K562 (cell line): ENCODE results near the gene CYP51A1. TPM values are rescaled to one million over a fixed set of nuclear protein-coding genes. Genes with fewer than 3 reads are reported as not detected.

ENCODE experiments used
- ATAC-seq: fragments of 200-7000 bp; cut with Tn5 transposase; 3 replicates; pipeline ENCODE4 v1.9.1; 2020; ENCODE audit warnings: moderate library complexity
- BruUV-seq: library from RNA; stranded (reverse); fragments of 400-500 nt; replicated peaks from 2 replicates; lab custom pipeline; 2021; lab: Mats Ljungman, UMichigan
- CTCF ChIA-PET: fragments of 300-600 bp; formaldehyde crosslinking; extraction: SDS; loops from one replicate; lab custom pipeline; 2021; ENCODE audit warnings: low intra/inter-chr PET ratio; lab: Yijun Ruan, JAX
- POLR2A ChIA-PET: fragments of 300-600, 350-650 bp; sonication (Branson Sonifier 250); formaldehyde crosslinking; extraction: SDS; loops from one replicate; lab custom pipeline; 2021; ENCODE audit warnings: antibody characterized with exemption, inconsistent platforms; lab: Yijun Ruan, JAX
- DNase-seq, 4 experiments: peaks; one replicate each; pipeline versions ENCODE4 v3.0.0 to v3.0.0-alpha.2; 2011 to 2018; ENCODE audit warnings: low spot score in 3 of 4, mixed read lengths in 3 of 4; ENCODE audit errors: extremely low read depth in 1 of 4
- FAIRE-seq: peaks from 2 replicates; lab custom pipeline; 2011; peaks lifted over from hg19 to GRCh38; lab: Jason Lieb, UNC
- H2AFZ ChIP-seq: 2 replicates; pipeline ENCODE4 v1.6.0; 2011; ENCODE audit warnings: low read depth, low read length, control low read depth, inconsistent platforms
- H3K27ac ChIP-seq: fragments of 200-600 bp; 3 replicates; pipeline ENCODE4 v1.8.0; 2011; ENCODE audit warnings: low read depth, mild to moderate bottlenecking, control low read depth, inconsistent platforms, low read length, moderate library complexity, mixed read lengths; ENCODE audit errors: extremely low read depth
- H3K27me3 ChIP-seq, 2 experiments: fragments of 300-600 bp in 1 of 2; 2 replicates in 1 of 2; 3 replicates in 1 of 2; pipeline versions ENCODE4 v1.6.0 to v1.8.0; 2011; ENCODE audit warnings: inconsistent platforms in 2 of 2, low read length in 2 of 2, mild to moderate bottlenecking in 1 of 2, mixed read lengths in 1 of 2, moderate library complexity in 1 of 2; ENCODE audit not compliant: control insufficient read depth in 2 of 2, insufficient read depth in 2 of 2
- H3K36me3 ChIP-seq: fragments of 300-600 bp; 3 replicates; pipeline ENCODE4 v1.8.0; 2011; ENCODE audit warnings: mild to moderate bottlenecking, low read length, inconsistent platforms; ENCODE audit not compliant: control insufficient read depth, insufficient read depth
- H3K4me1 ChIP-seq, 2 experiments: fragments of 200-600 bp in 1 of 2; replicated peaks in 1 of 2; 2 replicates in 1 of 2; 3 replicates in 1 of 2; pipeline versions ENCODE4 v1.5.1 to v1.8.0; 2011; ENCODE audit warnings: inconsistent platforms in 2 of 2, low read length in 2 of 2, mild to moderate bottlenecking in 1 of 2, mixed read lengths in 1 of 2, moderate library complexity in 1 of 2; ENCODE audit not compliant: control insufficient read depth in 2 of 2, insufficient read depth in 2 of 2
- H3K4me2 ChIP-seq: 2 replicates; pipeline ENCODE4 v1.6.1; 2011; ENCODE audit warnings: low read length, control low read depth, inconsistent platforms, mixed read lengths; ENCODE audit not compliant: insufficient read depth
- H3K4me3 ChIP-seq: fragments of 200-600 bp; sonication (generic), shearing (Covaris generic); 2 replicates; pipeline ENCODE4 v1.5.1; 2016; ENCODE audit warnings: control low read depth, inconsistent platforms
- H3K79me2 ChIP-seq: fragments of 200-600 bp; 3 replicates; pipeline ENCODE4 v1.8.0; 2011; ENCODE audit warnings: low read length, inconsistent platforms; ENCODE audit not compliant: control insufficient read depth, insufficient read depth
- H3K9ac ChIP-seq, 2 experiments: 2 replicates each; pipeline versions ENCODE4 v1.6.0 to v1.6.1; 2011; ENCODE audit warnings: low read depth in 2 of 2, low read length in 2 of 2, control low read depth in 1 of 2, inconsistent platforms in 1 of 2, mild to moderate bottlenecking in 1 of 2, mixed read lengths in 1 of 2; ENCODE audit not compliant: insufficient read depth in 1 of 2
- H3K9me1 ChIP-seq: one replicate; pipeline ENCODE4 v1.6.0; 2011; ENCODE audit warnings: inconsistent platforms, mild to moderate bottlenecking, low read length, moderate library complexity; ENCODE audit not compliant: control insufficient read depth, insufficient read depth
- H3K9me3 ChIP-seq: replicated peaks from 2 replicates; pipeline ENCODE4 v1.5.1; 2011; ENCODE audit warnings: low read depth, low read length, inconsistent platforms; ENCODE audit not compliant: control insufficient read depth, insufficient read depth
- H4K20me1 ChIP-seq: replicated peaks from 2 replicates; pipeline ENCODE4 v1.6.1; 2011; ENCODE audit warnings: low read length, inconsistent platforms, mixed read lengths; ENCODE audit not compliant: control insufficient read depth, insufficient read depth
- HDGF ChIP-seq: fragments of 450-650 bp; IDR thresholded peaks from 2 replicates; pipeline ENCODE4 v1.6.1; 2016
- MECOM ChIP-seq: fragments of 250-450 bp; sonication (Bioruptor Pico); IDR thresholded peaks from 2 replicates; pipeline ENCODE4 v1.8.0; 2022; ENCODE audit warnings: inconsistent platforms
- NONO ChIP-seq, 2 experiments: fragments of 200-400 bp in 1 of 2; fragments of 450-650 bp in 1 of 2; formaldehyde crosslinking in 1 of 2; IDR thresholded peaks; 2 replicates each; pipeline ENCODE4 v1.6.1; 2017; ENCODE audit warnings: low read depth in 2 of 2, mild to moderate bottlenecking in 2 of 2, moderate library complexity in 2 of 2, low read length in 1 of 2
- PHF8 ChIP-seq: fragments of 200-600 bp; sonication (generic); IDR thresholded peaks from 2 replicates; pipeline ENCODE4 v1.6.1; 2012; ENCODE audit warnings: mixed run types, mild to moderate bottlenecking, inconsistent platforms, low read length, moderate library complexity, borderline replicate concordance
- ZNF3 ChIP-seq: fragments of 250-450 bp; sonication (Bioruptor Pico); IDR thresholded peaks from 2 replicates; pipeline ENCODE4 v1.5.0; 2021; ENCODE audit warnings: mild to moderate bottlenecking, moderate library complexity
- ZNF589 ChIP-seq: fragments of 200-800 bp; sonication (Bioruptor generic); IDR thresholded peaks from 2 replicates; pipeline ENCODE4 v1.6.1; 2016; ENCODE audit warnings: low read depth, missing genetic modification characterization, missing compliant biosample characterization
- ZSCAN29 ChIP-seq: fragments of 450-650 bp; IDR thresholded peaks from 2 replicates; pipeline ENCODE4 v1.6.1; 2017
- whole genome bisulfite sequencing: fragments of 100-300 bp; shearing (Covaris generic); methylation state at CpG from one replicate; pipeline ENCODE4 v1.1.6; 2016; ENCODE audit warnings: low coverage, mixed read lengths; ENCODE audit not compliant: insufficient coverage; ENCODE audit errors: missing lambda C conversion rate; 5-methylcytosine and 5-hydroxymethylcytosine counted together
- in situ Hi-C: fragments of 300-500 bp; cut with MboI; formaldehyde crosslinking; loops from 4 replicates; pipeline ENCODE4 v1.15.0; 2018; ENCODE audit warnings: inconsistent platforms, mixed read lengths
- intact Hi-C: fragments of 100-400 bp; cut with micrococcal nuclease; formaldehyde crosslinking; loops from 2 replicates; pipeline ENCODE4 v1.14.2; 2022
- polyA plus RNA-seq, 8 experiments: library from polyadenylated mRNA; depleted of rRNA in 4 of 8; stranded (reverse) in 5 of 8; unstranded in 3 of 8; fragments of >200 nt; fragmentation: Nextera tagmentation in 2 of 8; fragmentation: Illumina TruSeq in 1 of 8; extraction: Ambion mirVana in 2 of 8; extraction: Trizol in 1 of 8; gene quantifications; 2 replicates each; pipeline versions ENCODE4 v1.2.1 to v1.2.3, GENCODE V29; 2011 to 2014; ENCODE audit warnings: inconsistent platforms in 1 of 8, missing spikeins in 1 of 8
- total RNA-seq, 7 experiments: library from RNA; depleted of rRNA in 6 of 7; stranded (reverse); fragments of >200 nt in 6 of 7; fragmentation: Illumina TruSeq in 2 of 7; extraction: Trizol in 2 of 7; gene quantifications; 2 replicates each; pipeline versions ENCODE4 v1.2.1 to v1.2.3, GENCODE V29; 2011 to 2021; ENCODE audit warnings: low replicate concordance in 1 of 7
- TF ChIP-seq, protein P1 (sequence below), 2 experiments: fragments of 450-650 bp; IDR thresholded peaks; 2 replicates each; pipeline ENCODE4 v1.6.1; 2018; ENCODE audit warnings: mild to moderate bottlenecking in 2 of 2, low read depth in 1 of 2; ENCODE audit not compliant: partially characterized antibody in 2 of 2
- TF ChIP-seq, protein P2 (sequence below): sonication (generic); formaldehyde crosslinking; IDR thresholded peaks from 2 replicates; pipeline ENCODE4 v1.8.1; 2023; ENCODE audit warnings: mild to moderate bottlenecking, missing genetic modification reagents
- TF ChIP-seq, protein P3 (sequence below): fragments of 250-450 bp; sonication (Bioruptor Pico); IDR thresholded peaks from 2 replicates; pipeline ENCODE4 v1.9.0; 2021; ENCODE audit warnings: mild to moderate bottlenecking, inconsistent platforms

The CYP51A1 gene
- total and polyA plus RNA-seq, 9 of the 15 experiments (the other 6 are each of a cell fraction or from before 2014, with no cell fraction given), result 35.4 to 151 (median 80.3) TPM

DNA sequence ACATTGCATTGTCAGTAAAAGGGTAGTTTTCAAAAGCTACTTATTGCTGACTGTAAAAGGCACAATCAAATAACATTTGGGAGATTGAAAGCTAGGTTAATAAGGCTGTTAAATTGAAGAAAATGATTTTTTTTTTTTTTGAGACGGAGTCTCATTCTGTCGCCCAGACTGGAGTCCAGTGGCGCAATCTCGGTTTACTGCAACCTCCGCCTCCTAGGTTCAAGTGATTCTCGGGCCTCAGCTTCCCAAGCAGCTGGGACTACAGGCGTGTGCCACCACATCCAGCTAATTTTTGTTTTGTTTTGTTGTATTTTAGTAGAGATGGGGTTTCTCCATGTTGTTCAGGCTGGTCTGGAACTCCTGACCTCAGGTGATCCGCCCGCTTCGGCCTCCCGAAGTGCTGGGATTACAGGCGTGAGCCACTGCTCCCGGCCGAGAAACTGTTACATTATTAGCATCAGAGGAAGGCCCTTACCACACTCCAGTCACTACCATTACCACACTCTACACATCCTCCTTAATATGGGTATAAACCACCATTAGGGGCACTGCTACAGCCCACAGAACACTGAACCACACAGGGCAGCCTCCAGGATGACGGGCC, 1.0 kb downstream of the CYP51A1 start:
- POLR2A ChIA-PET, result interaction anchor here (0.6 to 1.4 kb wide), 5 partner anchors 12 to 117 kb away, joined by 3 to 7 read pairs (median 4); partner anchors contain the start of genes ANKIB1 and KRIT1
- Histone ChIP-seq H3K4me1 (peaks cover 19 to 20% of the 10 kb centered on the region in 2 experiments; a peak in 3 of 5 replicates), H3K9me1 (no peaks in the 10 kb centered on the region), H3K36me3 (peaks cover 40% of the 10 kb centered on the region), H3K4me3 (peak overlapping the region; percentile 95), H3K27ac (peak overlapping the region; percentile 99), H3K27me3 (no peaks in the 10 kb centered on the region), H3K9ac (peak overlapping the region; percentile 91 to 96), H4K20me1 (peaks cover 8% of the 10 kb centered on the region; the same call in 1 of the 2 replicates), H3K9me3 (no peaks in the 10 kb centered on the region), H2AFZ (peak overlapping the region; percentile 100), H3K4me2 (peak overlapping the region; percentile 98), H3K79me2 (peaks cover 54% of the 10 kb centered on the region)
- intact Hi-C loops (loop anchor here (1.0 to 5.0 kb wide), 2 partner anchors 289 to 314 kb away; partner anchors contain the start of gene GATAD1), in situ Hi-C loops (loop anchor here (10.0 kb wide), 1 partner anchor 302 kb away; no protein-coding TSS in a partner anchor)
- no TSS peak for BruUV-seq
- FAIRE-seq (no peak), DNase-seq (peak in 1 of 4 experiments; percentile 41), ATAC-seq (peak; percentile 19)
- WGBS, result 7% methylated on average over 15 of the region's 15 CpGs
- CTCF ChIA-PET, result interaction anchor here (1.0 kb wide), 1 partner anchor 326 kb away, joined by 4 read pairs; no protein-coding TSS in a partner anchor
- no peak for TF ChIP-seq NONO (IDR thresholded peaks at IDR 0.05; ENCODE audit: low read depth in 2 of 2, low read length in 1 of 2)
- TF ChIP-seq ZNF3 (CRISPR knock-in tag), result no peak
- no peak for TF ChIP-seq ZSCAN29
- TF ChIP-seq, protein P1, sequence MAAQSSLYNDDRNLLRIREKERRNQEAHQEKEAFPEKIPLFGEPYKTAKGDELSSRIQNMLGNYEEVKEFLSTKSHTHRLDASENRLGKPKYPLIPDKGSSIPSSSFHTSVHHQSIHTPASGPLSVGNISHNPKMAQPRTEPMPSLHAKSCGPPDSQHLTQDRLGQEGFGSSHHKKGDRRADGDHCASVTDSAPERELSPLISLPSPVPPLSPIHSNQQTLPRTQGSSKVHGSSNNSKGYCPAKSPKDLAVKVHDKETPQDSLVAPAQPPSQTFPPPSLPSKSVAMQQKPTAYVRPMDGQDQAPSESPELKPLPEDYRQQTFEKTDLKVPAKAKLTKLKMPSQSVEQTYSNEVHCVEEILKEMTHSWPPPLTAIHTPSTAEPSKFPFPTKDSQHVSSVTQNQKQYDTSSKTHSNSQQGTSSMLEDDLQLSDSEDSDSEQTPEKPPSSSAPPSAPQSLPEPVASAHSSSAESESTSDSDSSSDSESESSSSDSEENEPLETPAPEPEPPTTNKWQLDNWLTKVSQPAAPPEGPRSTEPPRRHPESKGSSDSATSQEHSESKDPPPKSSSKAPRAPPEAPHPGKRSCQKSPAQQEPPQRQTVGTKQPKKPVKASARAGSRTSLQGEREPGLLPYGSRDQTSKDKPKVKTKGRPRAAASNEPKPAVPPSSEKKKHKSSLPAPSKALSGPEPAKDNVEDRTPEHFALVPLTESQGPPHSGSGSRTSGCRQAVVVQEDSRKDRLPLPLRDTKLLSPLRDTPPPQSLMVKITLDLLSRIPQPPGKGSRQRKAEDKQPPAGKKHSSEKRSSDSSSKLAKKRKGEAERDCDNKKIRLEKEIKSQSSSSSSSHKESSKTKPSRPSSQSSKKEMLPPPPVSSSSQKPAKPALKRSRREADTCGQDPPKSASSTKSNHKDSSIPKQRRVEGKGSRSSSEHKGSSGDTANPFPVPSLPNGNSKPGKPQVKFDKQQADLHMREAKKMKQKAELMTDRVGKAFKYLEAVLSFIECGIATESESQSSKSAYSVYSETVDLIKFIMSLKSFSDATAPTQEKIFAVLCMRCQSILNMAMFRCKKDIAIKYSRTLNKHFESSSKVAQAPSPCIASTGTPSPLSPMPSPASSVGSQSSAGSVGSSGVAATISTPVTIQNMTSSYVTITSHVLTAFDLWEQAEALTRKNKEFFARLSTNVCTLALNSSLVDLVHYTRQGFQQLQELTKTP (IDR thresholded peaks at IDR 0.05; ENCODE audit: low read depth in 1 of 2, partially characterized antibody in 2 of 2), result peak in 1 of 2 experiments; percentile 26
- TF ChIP-seq, protein P2, sequence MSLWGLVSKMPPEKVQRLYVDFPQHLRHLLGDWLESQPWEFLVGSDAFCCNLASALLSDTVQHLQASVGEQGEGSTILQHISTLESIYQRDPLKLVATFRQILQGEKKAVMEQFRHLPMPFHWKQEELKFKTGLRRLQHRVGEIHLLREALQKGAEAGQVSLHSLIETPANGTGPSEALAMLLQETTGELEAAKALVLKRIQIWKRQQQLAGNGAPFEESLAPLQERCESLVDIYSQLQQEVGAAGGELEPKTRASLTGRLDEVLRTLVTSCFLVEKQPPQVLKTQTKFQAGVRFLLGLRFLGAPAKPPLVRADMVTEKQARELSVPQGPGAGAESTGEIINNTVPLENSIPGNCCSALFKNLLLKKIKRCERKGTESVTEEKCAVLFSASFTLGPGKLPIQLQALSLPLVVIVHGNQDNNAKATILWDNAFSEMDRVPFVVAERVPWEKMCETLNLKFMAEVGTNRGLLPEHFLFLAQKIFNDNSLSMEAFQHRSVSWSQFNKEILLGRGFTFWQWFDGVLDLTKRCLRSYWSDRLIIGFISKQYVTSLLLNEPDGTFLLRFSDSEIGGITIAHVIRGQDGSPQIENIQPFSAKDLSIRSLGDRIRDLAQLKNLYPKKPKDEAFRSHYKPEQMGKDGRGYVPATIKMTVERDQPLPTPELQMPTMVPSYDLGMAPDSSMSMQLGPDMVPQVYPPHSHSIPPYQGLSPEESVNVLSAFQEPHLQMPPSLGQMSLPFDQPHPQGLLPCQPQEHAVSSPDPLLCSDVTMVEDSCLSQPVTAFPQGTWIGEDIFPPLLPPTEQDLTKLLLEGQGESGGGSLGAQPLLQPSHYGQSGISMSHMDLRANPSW, result 0 out of 2 replicates have a peak, but pooled peaks have one; percentile 4
- TF ChIP-seq PHF8, result no peak
- no peak for TF ChIP-seq MECOM
- TF ChIP-seq, protein P3, sequence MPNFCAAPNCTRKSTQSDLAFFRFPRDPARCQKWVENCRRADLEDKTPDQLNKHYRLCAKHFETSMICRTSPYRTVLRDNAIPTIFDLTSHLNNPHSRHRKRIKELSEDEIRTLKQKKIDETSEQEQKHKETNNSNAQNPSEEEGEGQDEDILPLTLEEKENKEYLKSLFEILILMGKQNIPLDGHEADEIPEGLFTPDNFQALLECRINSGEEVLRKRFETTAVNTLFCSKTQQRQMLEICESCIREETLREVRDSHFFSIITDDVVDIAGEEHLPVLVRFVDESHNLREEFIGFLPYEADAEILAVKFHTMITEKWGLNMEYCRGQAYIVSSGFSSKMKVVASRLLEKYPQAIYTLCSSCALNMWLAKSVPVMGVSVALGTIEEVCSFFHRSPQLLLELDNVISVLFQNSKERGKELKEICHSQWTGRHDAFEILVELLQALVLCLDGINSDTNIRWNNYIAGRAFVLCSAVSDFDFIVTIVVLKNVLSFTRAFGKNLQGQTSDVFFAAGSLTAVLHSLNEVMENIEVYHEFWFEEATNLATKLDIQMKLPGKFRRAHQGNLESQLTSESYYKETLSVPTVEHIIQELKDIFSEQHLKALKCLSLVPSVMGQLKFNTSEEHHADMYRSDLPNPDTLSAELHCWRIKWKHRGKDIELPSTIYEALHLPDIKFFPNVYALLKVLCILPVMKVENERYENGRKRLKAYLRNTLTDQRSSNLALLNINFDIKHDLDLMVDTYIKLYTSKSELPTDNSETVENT (CRISPR knock-in tag), result no peak
- TF ChIP-seq HDGF, result 0 out of 2 replicates have a peak, but pooled peaks have one; percentile 64
- TF ChIP-seq ZNF589 (CRISPR knock-in tag), result no peak
